Subcutaneous adipose tissue (tissue), 4 donors: Measurements from ENCODE around the gene ALKBH4. TPM values are rescaled to one million over a fixed set of nuclear protein-coding genes. Genes with fewer than 3 reads are reported as not detected.

Experiments
- total RNA-seq, 4 donors: library from RNA; depleted of rRNA; stranded (reverse); fragments of >200 nt; gene quantifications; one replicate each; pipeline ENCODE4 v1.1.0, GENCODE V29; 2016
- TF ChIP-seq, protein P1 (sequence below): fragments of 450-650 bp; IDR thresholded peaks from one replicate; pipeline ENCODE4 v1.5.1; 2016; ENCODE audit warnings: low read depth, mild to moderate bottlenecking, control low read depth, antibody characterized with exemption, moderate library complexity

ALKBH4 gene
- total RNA-seq, 4 donors from 2014 or later = 11.5 to 16.0 (median 13.2) TPM

DNA sequence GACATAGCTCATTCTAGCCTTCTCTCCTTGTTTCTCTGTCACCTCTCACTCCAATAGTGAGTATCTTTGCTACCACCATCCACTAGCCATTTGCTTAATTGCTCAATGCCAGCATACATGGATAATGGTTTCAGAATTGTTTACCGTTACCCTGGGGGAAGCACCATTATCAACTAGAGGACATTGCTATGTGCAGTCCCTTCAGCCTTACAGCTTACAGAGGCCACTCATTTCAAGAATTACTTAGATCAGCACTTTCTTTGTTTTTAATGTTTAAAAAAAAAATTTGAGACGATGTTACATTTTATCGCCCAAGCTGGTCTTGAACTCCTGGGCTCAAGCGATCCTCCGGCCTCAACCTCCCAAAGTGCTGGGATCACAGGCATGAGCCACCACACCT is 46.1 kb downstream of the ALKBH4 start:
- TF ChIP-seq, protein P1, sequence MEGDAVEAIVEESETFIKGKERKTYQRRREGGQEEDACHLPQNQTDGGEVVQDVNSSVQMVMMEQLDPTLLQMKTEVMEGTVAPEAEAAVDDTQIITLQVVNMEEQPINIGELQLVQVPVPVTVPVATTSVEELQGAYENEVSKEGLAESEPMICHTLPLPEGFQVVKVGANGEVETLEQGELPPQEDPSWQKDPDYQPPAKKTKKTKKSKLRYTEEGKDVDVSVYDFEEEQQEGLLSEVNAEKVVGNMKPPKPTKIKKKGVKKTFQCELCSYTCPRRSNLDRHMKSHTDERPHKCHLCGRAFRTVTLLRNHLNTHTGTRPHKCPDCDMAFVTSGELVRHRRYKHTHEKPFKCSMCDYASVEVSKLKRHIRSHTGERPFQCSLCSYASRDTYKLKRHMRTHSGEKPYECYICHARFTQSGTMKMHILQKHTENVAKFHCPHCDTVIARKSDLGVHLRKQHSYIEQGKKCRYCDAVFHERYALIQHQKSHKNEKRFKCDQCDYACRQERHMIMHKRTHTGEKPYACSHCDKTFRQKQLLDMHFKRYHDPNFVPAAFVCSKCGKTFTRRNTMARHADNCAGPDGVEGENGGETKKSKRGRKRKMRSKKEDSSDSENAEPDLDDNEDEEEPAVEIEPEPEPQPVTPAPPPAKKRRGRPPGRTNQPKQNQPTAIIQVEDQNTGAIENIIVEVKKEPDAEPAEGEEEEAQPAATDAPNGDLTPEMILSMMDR = no peak

DNA sequence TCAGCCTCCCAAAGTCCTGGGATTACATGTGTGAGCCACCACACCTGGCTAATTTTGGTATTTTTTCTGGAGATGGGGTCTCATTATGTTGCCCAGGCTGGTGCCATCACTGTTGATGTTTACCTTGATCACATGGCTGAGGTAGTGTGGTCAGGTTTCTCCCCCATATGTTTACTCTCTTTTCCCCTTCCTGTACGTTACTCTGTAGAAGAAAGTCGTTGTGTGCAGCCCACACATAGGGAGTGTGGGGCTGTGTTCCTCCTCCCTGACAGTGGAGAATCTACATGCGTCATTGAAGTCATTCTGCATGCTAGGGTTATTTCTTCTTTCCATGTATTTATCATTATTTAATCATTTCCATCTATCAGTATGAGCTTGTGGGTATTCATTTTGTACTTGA is 47.6 kb downstream of the ALKBH4 start:
- TF ChIP-seq, protein P1 = no peak

DNA sequence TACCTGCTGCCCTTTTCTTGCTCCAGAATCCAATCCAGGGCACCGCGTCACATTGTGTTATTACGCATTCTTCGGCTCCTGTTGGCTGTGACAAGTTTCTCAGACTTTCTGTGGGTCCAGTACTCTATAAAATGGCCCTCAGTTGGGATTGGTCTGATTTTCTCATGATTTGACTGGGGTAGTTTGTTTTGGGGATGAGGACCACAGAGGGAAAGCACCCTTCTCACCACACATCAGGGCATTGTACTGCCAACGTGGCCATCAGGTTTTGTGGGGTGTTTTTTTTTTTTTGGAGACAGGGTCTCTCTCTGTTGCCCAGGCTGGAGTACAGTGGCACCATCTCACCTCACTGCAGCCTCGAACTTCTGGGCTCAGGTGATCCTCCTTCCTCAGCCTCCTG is 48.3 kb downstream of the ALKBH4 start:
- TF ChIP-seq, protein P1 = no peak

DNA sequence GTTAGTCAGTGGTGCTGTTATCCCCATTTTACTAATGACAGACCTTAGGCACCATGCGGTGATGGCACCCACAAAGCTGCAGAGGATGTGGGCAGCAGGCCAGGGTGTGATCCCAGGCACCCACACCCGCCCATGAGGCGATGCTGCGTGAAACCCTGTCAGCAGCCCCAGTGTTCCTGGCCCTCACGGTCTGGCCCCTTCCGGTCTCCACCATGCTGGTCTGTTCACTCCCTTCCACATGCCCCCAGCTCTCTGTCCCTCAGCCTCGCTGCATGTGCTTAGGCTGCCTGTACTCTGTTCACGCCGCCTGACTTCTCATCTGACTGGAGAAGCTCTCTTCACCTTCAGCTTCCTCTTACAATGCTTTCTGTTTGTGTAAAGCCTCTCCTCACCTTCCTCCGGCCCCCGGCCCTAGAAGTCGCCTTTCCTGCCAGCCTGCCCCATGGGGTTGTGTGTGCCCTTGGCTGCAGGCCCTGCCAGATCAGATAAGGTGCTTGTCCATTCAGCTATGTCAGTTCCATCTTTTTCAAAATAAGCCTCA is 48.9 kb downstream of the ALKBH4 start:
- TF ChIP-seq, protein P1 = no peak

DNA sequence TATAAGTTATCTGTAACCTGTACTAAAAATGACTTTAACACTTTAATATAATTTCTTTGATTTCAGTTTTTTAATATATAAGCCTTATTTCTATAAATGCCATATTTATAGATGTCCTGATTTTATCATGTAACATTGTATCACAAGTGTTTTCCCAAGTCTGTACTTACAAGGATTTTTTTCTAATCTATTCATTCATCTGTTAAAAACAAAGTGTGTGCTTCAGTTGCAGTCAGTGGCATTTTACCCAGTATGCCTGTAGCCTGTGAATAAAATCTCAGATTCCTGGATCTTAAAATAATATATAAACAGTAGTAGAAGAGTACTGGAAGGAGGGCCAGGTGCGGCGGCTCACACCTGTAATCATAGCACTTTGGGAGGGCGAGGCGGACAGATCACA is 51.1 kb downstream of the ALKBH4 start:
- TF ChIP-seq, protein P1 = no peak

DNA sequence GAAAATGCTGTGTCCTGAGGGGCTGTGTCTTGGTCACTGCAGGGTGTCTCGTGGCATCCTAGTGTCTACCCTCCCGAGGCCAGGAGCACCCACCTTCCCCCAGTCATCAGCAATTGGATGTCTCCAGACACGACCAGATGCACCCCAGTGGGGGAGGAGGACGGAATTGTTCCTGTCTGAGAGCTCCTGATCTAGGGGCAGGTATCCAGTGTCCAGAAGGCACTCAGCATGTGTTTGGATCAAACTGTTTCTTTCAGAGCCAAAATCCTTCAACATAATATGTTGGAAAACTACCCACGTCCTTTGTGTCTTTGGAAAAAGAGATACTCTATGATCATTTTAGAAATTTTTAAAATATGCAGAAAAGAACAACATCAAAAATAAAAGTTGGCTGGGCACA is 51.6 kb downstream of the ALKBH4 start:
- TF ChIP-seq, protein P1 = no peak

DNA sequence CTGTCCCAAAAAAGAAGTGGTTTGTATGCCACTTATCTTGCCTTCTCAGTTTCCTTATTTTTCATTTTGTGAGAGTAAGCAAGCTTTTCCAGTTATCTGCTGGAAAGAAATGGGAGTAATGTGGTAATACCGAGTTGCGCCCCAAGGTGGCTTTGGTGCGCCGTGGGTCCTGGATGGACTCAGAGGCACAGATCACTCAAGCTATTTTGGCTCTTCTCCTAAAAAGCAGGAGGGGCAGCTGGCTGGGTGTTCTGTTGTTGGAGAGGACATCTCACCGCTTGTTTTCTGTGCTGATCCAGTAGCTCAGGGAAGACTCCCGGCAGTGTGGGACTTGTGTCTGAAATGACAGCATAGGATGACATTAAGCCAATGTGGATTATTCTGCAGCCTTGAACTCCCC is 52.1 kb downstream of the ALKBH4 start:
- TF ChIP-seq, protein P1 = no peak
